NCI-H146 (cell line): ENCODE measurements around the gene AMY2B.
A peak's percentile ranks its signal among the peaks of the same experiment; 100 is the strongest.
"Not testable (repeated sequence)": the region's sequence is repeated elsewhere in the genome, so short reads cannot be mapped to it uniquely, and the experiment has no call there.

ENCODE experiments used
- DNase-seq: peaks from one replicate; lab custom pipeline; 2025; lab: John Stamatoyannopoulos, UW

The AMY2B gene

DNA sequence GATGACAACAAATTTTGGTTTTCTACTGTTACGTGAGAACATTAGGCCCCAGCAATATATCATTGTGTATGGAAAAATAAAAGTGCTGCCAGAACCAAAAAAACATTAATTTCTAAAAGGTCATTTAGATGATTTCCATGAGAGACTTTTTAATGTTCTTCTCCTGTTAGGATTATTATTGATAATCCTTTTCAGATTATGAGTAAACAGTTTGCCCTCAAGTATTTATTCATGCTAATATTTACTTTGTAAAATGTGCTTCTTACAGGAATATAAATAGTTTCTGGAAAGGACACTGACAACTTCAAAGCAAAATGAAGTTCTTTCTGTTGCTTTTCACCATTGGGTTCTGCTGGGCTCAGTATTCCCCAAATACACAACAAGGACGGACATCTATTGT, at the start of gene AMY2B:
AMY2B (plus strand) TSS at position 301 of the 400 bp plus-strand sequence; CDS start at position 315, 14 bp downstream.
- DNase-seq, result not testable (repeated sequence)

DNA sequence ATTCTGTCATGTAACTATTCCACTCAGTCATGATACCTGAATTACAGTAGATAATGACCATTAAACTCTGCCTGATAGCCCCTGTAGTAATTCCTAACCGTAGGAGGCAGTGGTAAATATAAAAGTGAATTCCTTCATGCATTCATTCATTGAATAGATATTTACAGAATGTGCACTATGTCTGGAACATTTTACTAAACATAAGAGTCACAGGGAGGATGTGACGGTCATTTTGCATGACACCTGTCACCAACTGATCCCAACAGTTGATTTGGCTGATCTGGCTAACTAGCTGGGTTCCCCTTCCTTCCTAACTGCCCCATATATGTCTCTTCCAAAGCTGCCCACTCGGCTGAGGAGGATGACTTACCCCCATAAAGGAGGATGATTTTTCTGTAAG, 48.0 kb upstream of the AMY2B start:
- DNase-seq, result no peak

DNA sequence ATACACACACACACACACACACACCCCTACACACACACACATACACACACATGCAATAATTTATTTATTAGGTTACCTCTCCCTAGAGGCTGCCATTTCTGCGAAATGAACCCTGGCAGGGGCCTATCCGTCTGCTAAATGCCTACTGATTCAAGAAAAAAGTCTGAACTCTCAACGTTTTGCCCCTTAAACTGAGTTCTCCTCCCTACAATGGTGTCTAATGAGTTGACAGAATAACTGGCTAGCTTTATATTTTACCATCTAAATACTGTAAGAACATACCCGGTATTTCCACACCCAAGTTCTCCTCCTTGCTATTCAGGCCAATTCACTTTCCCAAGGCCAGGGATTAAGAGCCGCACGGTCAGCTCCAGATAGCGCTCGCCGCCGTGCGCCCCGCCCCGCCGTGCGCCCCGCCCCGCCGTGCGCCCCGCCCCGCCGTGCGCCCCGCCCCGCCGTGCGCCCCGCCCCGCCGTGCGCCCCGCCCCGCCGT, 46.2 kb upstream of the AMY2B start:
- peak; percentile 64 for DNase-seq

DNA sequence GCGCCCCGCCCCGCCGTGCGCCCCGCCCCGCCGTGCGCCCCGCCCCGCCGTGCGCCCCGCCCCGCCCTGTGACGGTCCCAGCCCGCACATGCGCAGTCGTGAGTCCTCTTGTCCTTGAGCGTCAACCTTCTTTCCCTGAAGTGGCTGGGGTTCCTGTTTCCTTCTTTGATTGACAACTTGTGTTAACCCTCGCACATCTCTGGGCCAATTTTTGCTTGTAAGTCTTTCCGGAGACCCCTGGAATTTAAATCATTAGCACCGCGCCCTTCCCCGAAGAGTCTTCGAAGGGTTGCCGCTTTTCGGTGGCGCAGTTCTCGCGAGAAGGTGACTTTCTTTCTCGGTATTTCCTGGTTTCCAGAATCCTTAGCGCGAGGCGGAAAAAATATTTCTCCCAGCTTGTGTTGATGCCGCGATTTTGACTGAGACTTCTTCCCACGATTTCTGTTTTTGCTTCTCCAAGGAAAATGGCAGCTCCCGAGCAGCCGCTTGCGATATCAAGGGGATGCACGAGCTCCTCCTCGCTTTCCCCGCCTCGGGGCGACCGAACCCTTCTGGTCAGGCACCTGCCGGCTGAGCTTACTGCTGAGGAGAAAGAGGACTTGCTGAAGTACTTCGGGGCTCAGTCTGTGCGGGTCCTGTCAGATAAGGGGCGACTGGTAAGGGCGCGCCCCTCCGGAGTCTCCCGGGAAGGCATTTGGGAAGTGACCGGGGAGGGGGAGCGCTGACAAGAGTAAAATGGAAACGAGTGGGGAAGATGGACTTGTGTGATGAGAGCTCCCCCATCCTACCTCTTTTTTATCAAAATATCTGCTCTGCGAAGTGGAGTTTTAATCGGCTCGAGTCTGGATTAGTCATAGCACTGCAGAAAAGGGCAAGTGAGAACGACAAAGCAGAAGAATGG, 45.5 kb upstream of the AMY2B start, which contains the start of gene RNPC3:
RNPC3 (plus strand) TSS at position 93 of the 901 bp plus-strand sequence; CDS start at position 465, 372 bp downstream.
- DNase-seq, result peak; percentile 91

DNA sequence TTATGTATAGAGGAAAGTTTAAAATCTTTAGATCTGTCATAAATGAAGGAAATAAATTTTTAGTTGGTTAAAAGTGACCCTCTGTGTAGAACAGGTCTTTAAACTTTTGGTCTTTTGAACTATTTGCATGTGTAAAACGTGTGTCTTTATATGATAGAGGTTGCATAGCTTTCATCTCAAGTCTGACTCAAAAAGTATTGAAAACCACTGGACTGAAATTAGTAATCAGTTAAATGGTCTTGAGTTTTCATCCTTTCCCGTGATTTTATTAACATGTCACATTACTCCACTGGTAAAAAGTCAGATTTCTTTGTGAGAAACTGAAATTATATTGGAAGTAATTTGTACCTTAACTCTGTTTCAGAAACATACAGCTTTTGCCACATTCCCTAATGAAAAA, 44.1 kb upstream of the AMY2B start:
- DNase-seq, result no peak

DNA sequence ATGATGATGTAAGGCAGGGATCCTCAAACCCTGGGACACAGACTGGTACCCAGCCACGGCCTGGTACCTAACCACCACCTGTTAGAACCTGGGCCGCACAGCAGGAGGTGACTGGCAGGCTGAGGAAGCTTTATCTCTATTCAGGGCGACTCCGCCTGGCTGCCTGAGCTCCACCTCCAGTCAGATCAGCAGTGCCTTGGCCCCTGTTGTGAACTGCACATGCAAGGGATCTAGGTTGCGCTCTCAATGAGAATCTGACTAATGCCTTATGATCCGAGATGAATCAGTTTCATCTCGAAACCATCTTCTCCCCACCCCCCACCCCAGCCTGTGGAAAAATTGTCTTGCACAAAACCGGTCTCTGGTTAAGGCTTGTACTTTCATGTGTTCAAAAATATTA, 41.6 kb upstream of the AMY2B start:
- no peak for DNase-seq

DNA sequence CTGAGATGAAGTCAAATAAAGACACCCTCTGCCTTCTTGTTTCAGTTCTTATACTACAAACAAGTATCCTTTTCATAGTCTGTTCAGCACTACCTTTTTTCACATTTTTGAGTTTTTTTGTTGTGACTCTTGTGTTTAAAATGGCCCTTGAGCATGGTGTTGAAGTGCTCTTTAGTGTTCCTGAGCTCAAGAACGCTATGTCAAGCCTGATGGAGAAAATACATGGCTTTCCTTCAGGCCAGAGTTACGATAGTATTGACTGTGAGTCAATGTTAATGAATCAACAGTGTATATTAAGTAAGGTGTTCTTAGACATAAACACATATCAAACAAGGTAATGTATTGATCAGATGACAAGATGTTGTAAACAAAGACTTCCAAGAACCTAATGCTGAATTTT, 33.2 kb upstream of the AMY2B start:
- no peak for DNase-seq

DNA sequence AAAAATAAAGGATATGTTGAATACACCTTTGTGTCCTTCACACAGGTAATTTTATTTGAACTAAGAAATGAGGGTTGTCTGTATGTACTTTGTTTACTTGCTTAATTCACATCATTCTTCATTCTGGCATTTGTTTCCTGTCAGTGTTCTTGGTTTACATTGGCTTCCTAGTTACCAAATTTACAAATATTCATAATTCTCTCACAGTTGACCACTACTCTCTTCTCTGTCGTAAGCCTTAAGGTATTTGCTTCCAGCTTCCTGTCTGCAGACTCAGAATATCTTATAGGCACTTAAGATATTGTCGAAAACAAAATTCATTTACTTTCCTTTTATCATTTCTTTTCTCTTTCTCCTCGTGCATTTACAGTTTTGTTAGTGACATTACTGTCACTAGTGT, 30.0 kb upstream of the AMY2B start:
- no peak for DNase-seq

DNA sequence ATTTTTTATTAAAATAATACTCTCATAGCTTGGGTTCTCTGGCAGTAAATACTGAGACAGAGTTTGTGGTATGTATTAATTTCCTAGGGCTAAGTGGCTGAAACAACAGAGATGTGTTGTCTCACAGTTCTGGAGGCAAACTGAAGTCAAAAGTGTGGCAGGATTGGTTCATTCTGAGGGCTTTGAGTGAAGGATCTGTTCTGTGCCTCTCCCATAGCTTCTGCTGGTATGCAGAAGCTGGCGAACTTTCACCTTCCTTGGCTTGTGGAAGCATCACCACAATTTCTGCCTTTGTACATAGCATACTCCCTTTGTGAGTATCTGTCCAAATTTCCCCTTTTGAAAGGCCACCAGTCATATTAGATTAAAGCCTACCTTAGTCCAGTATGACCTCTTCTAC, 24.9 kb upstream of the AMY2B start:
- DNase-seq, result no peak

DNA sequence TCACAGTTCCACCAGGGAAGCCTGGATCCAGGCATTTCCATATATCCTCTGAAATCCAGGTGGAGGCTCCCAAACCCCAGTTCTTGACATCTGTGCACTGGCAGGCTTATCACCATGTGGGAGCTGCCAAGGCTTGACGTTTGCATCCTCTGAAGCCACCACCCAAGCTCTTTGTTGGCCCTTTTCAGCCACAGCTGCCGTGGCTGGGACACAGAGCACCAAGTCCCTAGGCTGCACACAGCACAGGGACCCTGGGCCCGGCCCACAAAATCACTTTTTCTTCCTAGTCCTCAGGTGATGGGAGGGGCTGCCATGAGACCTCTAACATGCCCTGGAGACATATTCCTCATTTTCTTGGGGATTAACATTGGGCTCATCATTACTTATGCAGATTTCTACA, 23.5 kb upstream of the AMY2B start:
- no peak for DNase-seq

DNA sequence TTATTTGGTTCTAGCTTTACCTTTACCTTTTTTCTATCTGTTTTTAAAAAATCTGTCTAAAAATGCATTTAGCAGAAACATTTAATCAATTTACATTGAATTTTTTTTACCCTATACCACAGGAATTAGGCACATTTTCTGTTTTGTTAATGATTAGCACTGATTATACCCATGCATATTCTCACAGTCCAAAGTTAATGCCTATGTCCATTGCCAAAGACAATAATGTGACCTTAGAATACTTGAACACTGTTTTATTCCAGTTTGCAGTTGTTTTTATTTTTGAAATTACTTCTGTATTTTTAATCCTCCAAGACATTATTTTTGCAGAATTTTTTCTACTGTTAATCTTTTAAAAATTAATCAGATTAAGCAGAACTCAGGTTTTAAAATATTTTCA, 11.0 kb upstream of the AMY2B start:
- no peak for DNase-seq

DNA sequence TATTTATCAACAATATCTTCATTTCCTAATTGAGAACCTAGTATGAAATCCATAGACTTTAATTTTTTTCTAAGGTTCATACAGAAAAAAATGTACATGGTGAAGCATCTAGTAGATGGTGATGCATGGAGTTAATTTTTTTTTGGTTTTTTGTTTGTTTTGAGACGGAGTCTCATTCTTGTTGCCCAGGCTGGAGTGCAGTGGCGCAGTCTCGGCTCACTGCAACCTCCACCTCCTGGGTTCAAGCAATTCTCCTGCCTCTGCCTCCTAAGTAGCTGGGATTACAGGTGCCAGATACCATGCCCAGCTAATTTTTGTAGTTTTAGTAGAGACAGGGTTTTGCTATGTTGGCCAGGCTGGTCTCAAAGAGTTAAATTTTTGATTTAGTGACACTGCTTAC, 10.3 kb upstream of the AMY2B start:
- not testable (repeated sequence) for DNase-seq

DNA sequence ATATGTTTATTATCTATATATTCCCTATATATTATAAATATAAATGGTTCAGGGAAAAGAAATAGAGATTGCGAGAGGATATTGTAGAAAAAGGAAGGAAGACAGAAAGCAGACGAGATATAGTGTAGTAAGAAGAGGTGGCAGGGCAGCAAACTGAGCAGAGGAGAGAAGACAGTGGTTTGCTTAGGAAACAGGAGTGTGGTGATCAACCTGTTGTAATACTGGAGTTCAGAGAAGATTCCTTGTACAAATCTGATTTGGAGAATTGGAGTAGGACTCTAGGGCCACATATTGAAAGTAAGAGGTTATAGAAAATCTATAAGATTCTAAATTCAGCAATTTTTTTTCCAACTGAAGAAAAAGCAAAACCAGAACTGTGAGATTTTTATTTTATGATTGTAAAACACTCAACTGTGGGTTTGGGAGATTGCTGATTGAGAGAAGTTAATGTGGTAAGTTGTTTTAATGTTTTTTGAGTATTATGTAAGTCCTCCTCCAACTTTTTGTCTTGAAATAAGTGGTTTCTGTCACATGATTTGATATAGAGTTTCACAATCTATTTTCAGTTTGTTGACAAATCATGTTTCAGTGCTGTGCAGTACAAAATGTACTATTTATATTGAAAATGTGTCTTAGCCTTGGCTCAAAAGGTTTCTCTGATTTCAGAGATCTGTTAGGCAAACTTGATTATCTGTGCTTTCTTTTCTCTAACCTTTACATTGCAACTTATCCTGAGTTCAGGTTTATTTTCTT, 9.6 kb upstream of the AMY2B start:
- no peak for DNase-seq

DNA sequence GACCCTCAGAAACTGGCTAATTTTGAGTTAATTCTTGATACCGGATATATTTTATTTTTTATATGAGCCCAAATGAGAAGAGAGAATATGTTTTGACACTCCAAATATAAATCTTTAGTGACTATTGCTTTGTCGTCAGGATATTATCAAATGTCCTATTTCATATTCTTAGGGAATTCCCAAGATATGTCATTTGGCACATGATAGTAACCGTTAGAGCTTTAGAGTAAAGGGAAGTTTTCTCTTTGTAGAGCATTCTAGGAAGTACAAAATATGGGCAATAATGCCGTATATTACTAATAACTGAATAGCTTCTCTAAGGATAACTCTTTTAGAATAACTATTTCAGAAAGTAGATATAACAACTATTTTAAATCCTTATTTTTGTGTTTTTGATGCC, 8.3 kb upstream of the AMY2B start:
- no peak for DNase-seq

DNA sequence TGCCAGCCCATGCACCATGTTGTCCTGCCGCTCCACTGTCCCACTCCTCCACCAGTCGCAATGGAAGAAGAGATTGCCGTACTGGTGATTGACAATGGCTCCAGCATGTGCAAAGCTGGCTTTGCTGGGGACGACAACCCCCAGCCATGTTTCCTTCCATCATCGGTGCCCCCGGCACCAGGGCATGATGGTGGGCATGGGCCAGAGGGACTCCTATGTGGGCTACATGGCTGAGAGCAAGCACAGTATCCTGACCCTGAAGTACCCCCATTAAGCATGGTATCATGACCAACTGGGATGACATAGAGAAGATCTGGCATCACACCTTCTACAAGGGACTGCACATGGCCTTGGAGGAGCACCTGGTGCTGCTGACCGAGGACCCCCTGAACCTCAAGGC, 1.9 kb upstream of the AMY2B start:
- no peak for DNase-seq

DNA sequence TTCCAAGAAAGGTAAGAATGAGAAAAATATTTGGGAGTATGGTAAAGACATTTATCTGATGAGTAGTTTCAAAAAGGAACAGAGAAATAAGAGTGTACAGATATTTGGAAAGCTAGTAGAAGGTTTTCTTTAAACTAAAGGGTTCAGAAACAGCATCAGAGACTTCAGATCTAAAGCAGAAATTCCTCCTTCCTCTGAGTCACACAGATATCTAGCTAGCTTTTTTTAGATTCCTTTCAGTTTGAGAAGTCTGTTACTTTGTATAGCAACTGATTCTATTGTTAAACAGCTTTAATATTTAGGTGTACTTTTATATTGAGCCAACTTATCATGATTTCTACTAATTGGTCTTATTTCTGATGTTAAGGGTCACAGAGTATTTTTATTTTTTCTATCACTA, 4.7 kb downstream of the AMY2B start:
- DNase-seq, result no peak

DNA sequence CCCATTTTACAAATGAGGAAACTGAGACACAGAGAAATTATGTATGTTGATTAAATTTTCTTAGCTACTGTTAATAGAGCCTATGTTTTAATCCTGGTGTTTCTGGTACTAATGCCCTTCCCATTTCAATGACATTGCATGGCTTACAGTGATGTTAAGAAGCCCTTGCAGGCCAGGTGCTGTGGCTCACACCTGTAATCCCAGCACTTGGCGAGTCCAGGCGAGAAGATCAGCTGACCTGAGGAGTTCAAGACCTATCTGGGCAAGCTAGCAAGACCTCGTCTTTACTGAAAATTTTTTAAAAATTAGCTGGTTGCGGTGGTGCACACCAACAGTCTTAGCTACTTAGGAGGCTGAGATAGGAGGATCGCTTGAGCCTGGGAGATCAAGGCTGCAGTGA, 5.4 kb downstream of the AMY2B start:
- not testable (repeated sequence) for DNase-seq

DNA sequence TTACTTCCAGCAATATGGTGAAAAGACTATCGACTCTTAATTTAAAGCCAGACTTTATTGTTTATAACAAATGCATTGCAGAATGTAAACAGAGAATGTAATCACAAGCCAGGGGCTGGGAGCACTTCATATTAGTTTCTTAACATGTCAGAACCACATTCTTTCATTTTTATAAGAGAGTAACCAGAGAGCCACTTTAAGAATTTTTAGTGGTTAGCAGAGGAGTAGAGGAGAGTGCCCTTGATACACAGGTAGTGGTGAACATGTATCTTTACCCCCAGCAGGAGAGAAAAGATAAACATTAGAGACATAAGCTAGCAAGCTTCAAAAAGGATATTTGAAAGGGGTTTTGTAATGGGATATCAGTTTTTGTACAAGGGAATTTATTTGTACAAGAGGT, 11.1 kb downstream of the AMY2B start:
- DNase-seq, result no peak

DNA sequence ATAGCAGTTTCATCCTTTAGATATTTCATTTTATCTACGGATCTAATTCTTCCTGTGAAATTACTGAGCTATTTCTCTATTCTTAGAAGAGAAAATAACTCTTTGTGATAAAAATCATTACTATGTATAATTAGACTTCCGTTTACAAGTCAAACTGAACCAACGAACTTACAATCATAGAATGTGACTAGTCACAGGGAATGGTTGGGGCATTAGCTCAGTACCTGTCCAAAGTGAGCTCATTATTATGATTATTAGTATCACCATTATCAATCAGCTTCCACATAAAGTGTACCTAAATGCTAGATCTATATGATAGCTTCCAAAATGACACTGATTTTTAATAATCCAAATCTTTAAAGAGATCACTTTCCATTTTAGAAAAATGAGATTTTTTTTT, 12.5 kb downstream of the AMY2B start:
- no peak for DNase-seq

DNA sequence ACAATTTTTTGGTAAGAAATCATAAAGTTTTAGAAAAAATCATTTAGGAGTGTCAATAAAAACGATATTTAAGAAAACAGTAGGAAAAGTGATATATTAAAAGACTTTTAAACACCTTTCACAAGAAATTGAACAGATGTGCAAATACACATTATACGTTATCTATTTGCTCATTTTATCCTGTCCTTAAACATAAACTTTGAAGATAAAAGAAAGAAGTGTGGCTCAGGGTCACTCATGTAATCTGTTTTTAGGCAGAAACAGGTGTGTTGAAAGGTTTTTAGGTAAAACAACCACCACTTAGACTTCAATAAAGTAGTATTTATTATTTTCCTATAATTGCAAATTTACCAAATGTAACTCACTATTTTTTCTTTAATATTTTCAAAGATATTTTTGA, 13.1 kb downstream of the AMY2B start:
- no peak for DNase-seq

DNA sequence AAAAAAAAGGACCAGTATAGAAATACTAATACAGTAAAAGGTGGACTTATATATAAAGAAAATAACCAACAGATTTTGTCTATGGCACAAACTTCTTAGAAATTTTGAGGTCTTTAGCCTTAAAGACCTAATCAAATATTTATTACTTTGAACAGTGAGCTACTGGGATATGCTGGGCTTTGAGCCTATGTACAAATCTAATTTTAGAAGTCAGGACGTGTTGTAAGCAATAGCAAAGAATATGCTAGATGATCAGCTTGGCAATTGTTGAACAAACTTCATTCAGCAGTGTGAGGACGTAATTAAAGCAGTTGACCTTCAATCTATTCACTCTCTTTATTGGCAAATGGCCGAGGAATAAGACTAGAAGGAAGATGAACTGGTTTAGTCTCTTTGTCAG, 31.4 kb downstream of the AMY2B start:
- DNase-seq, result not testable (repeated sequence)

DNA sequence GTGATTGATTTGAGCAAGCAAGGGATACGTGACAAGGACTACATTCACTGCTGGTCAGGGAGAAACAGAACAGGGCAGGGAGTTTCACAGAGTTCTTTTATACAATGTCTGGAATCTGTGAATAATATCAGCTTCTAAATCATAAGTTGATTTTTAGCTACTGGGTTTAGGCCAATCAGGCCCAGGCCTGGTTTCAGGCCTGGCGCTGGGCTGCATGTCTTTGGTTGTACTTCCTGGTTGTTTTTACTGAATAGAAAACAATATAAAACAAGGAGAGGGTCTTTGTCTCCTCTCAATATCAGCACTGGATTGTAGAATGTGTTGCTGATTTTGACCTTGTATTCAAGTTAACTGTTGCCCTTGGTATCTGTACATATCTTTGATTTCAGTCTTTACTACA, 45.0 kb downstream of the AMY2B start:
- no peak for DNase-seq

DNA sequence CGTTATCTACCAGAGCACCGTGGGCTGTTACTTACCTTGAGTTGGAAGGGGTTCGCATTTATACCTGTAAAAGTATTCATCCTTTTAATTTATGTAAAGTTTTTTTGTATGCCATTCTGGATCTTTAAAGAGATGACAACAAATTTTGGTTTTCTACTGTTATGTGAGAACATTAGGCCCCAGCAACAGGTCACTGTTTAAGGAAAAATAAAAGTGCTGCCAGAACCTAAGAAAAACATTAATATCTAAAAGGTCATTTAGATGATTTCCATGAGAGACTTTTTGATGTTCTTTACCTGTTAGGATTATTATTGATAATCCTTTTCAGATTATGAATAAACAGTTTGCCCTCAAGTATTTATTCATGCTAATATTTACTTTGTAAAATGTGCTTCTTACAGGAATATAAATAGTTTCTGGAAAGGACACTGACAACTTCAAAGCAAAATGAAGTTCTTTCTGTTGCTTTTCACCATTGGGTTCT, 45.6 kb downstream of the AMY2B start, which contains the start of gene AMY2A:
AMY2A (plus strand) TSS at position 434 of the 484 bp plus-strand sequence; CDS start at position 448, 14 bp downstream.
- DNase-seq, result not testable (repeated sequence)
